ENCODE measurements around the gene PWWP2B.

GRCh38 chr10:132370426-132371340 lies 26.3 kb upstream of the PWWP2B start:
- TF ChIP-seq POLR2AphosphoS5 (IDR thresholded peaks at IDR 0.05; ENCODE audit: low read depth, low read length) (no peak), CTCF (IDR thresholded peaks at IDR 0.05; ENCODE audit: control extremely low read depth in 1 of 3, insufficient read depth in 1 of 3, low read depth in 1 of 3, low read length in 3 of 3) (no peak), POLR2A (IDR thresholded peaks at IDR 0.05; ENCODE audit: control extremely low read depth in 1 of 2, low read depth in 2 of 2, low read length in 2 of 2) (no peak), EP300 (IDR thresholded peaks at IDR 0.05; ENCODE audit: borderline replicate concordance in 1 of 2, low read depth in 2 of 2, low read length in 2 of 2) (no peak), EZH2 (IDR thresholded peaks at IDR 0.05; ENCODE audit: low read depth, low read length, severe bottlenecking) (no peak), CEBPB (IDR thresholded peaks at IDR 0.05; ENCODE audit: low read depth, low read length) (no peak), ZNF274 (IDR thresholded peaks at IDR 0.05; ENCODE audit: borderline replicate concordance, extremely low read depth, low read length) (no peak), USF2 (IDR thresholded peaks at IDR 0.05; ENCODE audit: low read length) (no peak), YY1 (IDR thresholded peaks at IDR 0.05; ENCODE audit: low read depth, low read length) (no peak)

Data from H1 (cell line).